T-helper 2 cell treated with Interferon-gamma antibody and Interleukin-4, amounts not matched to agents 5 μg/mL and 100 μg/mL, for 36 hours (primary cell): Measurements from ENCODE around the gene CCDC158.

Experiments
- DNase-seq: peaks from one replicate; pipeline ENCODE4 v3.0.0; 2021; ENCODE audit warnings: low spot score
- H3K27ac Mint-ChIP-seq: one replicate; pipeline ENCODE4 v1.8.0; 2021; ENCODE audit warnings: mild to moderate bottlenecking, mixed read lengths
- H3K27me3 Mint-ChIP-seq: one replicate; pipeline ENCODE4 v1.8.0; 2021; ENCODE audit warnings: low read depth, mixed read lengths
- H3K36me3 Mint-ChIP-seq: one replicate; pipeline ENCODE4 v1.8.0; 2021; ENCODE audit warnings: low read depth, mixed read lengths
- H3K4me1 Mint-ChIP-seq: one replicate; pipeline ENCODE4 v1.8.0; 2021; ENCODE audit warnings: low read depth, mixed read lengths
- H3K4me3 Mint-ChIP-seq: one replicate; pipeline ENCODE4 v1.8.0; 2022; ENCODE audit warnings: mild to moderate bottlenecking, moderate library complexity, mixed read lengths
- H3K9me3 Mint-ChIP-seq: one replicate; pipeline ENCODE4 v1.8.0; 2021; ENCODE audit warnings: mixed read lengths

Gene CCDC158

GRCh38 chr4:76334885-76335284 lies 86.1 kb downstream of the CCDC158 start:
- H3K36me3 Mint-ChIP-seq, result no peaks in the 10 kb centered on the region
- no peak for DNase-seq
- peaks cover 10% of the 10 kb centered on the region for H3K27me3 Mint-ChIP-seq
- no peaks in the 10 kb centered on the region for H3K9me3 Mint-ChIP-seq
- no peak overlapping the region for H3K27ac Mint-ChIP-seq
- no peak overlapping the region for H3K4me3 Mint-ChIP-seq
- no peaks in the 10 kb centered on the region for H3K4me1 Mint-ChIP-seq

GRCh38 chr4:76326515-76326914 lies 94.4 kb downstream of the CCDC158 start:
- Mint-ChIP-seq H3K27me3 (peaks cover 5% of the 10 kb centered on the region), H3K4me3 (no peak overlapping the region), H3K36me3 (no peaks in the 10 kb centered on the region), H3K4me1 (no peaks in the 10 kb centered on the region), H3K9me3 (peaks cover 27% of the 10 kb centered on the region), H3K27ac (no peak overlapping the region)
- DNase-seq, result no peak

- no peak overlapping the region for H3K27ac Mint-ChIP-seq
Measured at GRCh38 chr4:76325072-76325471, 95.9 kb downstream of the CCDC158 start.

GRCh38 chr4:76322236-76322635 lies 98.7 kb downstream of the CCDC158 start:
- H3K4me3 Mint-ChIP-seq, result no peak overlapping the region
- H3K4me1 Mint-ChIP-seq, result no peaks in the 10 kb centered on the region
- no peaks in the 10 kb centered on the region for H3K36me3 Mint-ChIP-seq
- no peak overlapping the region for H3K27ac Mint-ChIP-seq
- H3K9me3 Mint-ChIP-seq, result peaks cover 35% of the 10 kb centered on the region
- DNase-seq, result no peak
- H3K27me3 Mint-ChIP-seq, result no peaks in the 10 kb centered on the region

More at GRCh38 chr4:76325072-76325471, 95.9 kb downstream of the CCDC158 start:
- peaks cover 3% of the 10 kb centered on the region for H3K27me3 Mint-ChIP-seq
- no peaks in the 10 kb centered on the region for H3K4me1 Mint-ChIP-seq
- H3K36me3 Mint-ChIP-seq, result no peaks in the 10 kb centered on the region
- peaks cover 31% of the 10 kb centered on the region for H3K9me3 Mint-ChIP-seq
- no peak for DNase-seq
- no peak overlapping the region for H3K4me3 Mint-ChIP-seq

GRCh38 chr4:76316131-76316530 lies 104.8 kb downstream of the CCDC158 start:
- no peak overlapping the region for H3K4me3 Mint-ChIP-seq
- DNase-seq, result no peak
- H3K4me1 Mint-ChIP-seq, result no peaks in the 10 kb centered on the region
- peaks cover 41% of the 10 kb centered on the region for H3K9me3 Mint-ChIP-seq
- no peaks in the 10 kb centered on the region for H3K36me3 Mint-ChIP-seq
- H3K27me3 Mint-ChIP-seq, result peaks cover 8% of the 10 kb centered on the region
- no peak overlapping the region for H3K27ac Mint-ChIP-seq

- Mint-ChIP-seq H3K4me3 (no peak overlapping the region), H3K27me3 (peaks cover 13% of the 10 kb centered on the region), H3K4me1 (no peaks in the 10 kb centered on the region), H3K9me3 (peaks cover 40% of the 10 kb centered on the region), H3K27ac (no peak overlapping the region), H3K36me3 (no peaks in the 10 kb centered on the region)
- no peak for DNase-seq
Measured at GRCh38 chr4:76315267-76315918, 105.5 kb downstream of the CCDC158 start.

- Mint-ChIP-seq H3K36me3 (peaks cover 4% of the 10 kb centered on the region), H3K27ac (no peak overlapping the region), H3K9me3 (peaks cover 30% of the 10 kb centered on the region), H3K4me3 (no peak overlapping the region), H3K4me1 (no peaks in the 10 kb centered on the region), H3K27me3 (peaks cover 31% of the 10 kb centered on the region)
- no peak for DNase-seq
Measured at GRCh38 chr4:76313547-76313946, 107.4 kb downstream of the CCDC158 start.

- Mint-ChIP-seq H3K4me3 (no peak overlapping the region), H3K27me3 (peaks cover 37% of the 10 kb centered on the region), H3K36me3 (peaks cover 4% of the 10 kb centered on the region), H3K4me1 (no peaks in the 10 kb centered on the region), H3K9me3 (peaks cover 22% of the 10 kb centered on the region), H3K27ac (no peak overlapping the region)
- no peak for DNase-seq
Measured at GRCh38 chr4:76312457-76312856, 108.5 kb downstream of the CCDC158 start.

GRCh38 chr4:76311896-76312331 lies 109.0 kb downstream of the CCDC158 start:
- peaks cover 37% of the 10 kb centered on the region for H3K27me3 Mint-ChIP-seq

GRCh38 chr4:76310683-76311082 lies 110.3 kb downstream of the CCDC158 start:
- Mint-ChIP-seq H3K27ac (no peak overlapping the region), H3K4me3 (no peak overlapping the region), H3K9me3 (peaks cover 8% of the 10 kb centered on the region), H3K27me3 (peaks cover 35% of the 10 kb centered on the region), H3K36me3 (peaks cover 4% of the 10 kb centered on the region), H3K4me1 (peaks cover 2% of the 10 kb centered on the region)
- DNase-seq, result no peak

More at GRCh38 chr4:76311896-76312331, 109.0 kb downstream of the CCDC158 start:
- H3K36me3 Mint-ChIP-seq, result peaks cover 4% of the 10 kb centered on the region
- no peak for DNase-seq
- no peaks in the 10 kb centered on the region for H3K4me1 Mint-ChIP-seq
- H3K9me3 Mint-ChIP-seq, result peaks cover 18% of the 10 kb centered on the region
- H3K27ac Mint-ChIP-seq, result no peak overlapping the region
- no peak overlapping the region for H3K4me3 Mint-ChIP-seq

- Mint-ChIP-seq H3K27ac (no peak overlapping the region), H3K36me3 (peaks cover 4% of the 10 kb centered on the region), H3K9me3 (peaks cover 4% of the 10 kb centered on the region), H3K27me3 (peaks cover 38% of the 10 kb centered on the region), H3K4me3 (no peak overlapping the region), H3K4me1 (peaks cover 9% of the 10 kb centered on the region)
- DNase-seq, result no peak
Measured at GRCh38 chr4:76309939-76310550, 110.9 kb downstream of the CCDC158 start.

- H3K4me1 Mint-ChIP-seq, result peaks cover 15% of the 10 kb centered on the region
Measured at GRCh38 chr4:76308548-76308947, 112.4 kb downstream of the CCDC158 start.

GRCh38 chr4:76307660-76308014 lies 113.3 kb downstream of the CCDC158 start:
- no peak for DNase-seq
- no peaks in the 10 kb centered on the region for H3K9me3 Mint-ChIP-seq
- no peak overlapping the region for H3K27ac Mint-ChIP-seq
- H3K4me1 Mint-ChIP-seq, result peaks cover 21% of the 10 kb centered on the region
- H3K27me3 Mint-ChIP-seq, result peaks cover 42% of the 10 kb centered on the region
- peak overlapping the region; percentile 44 for H3K4me3 Mint-ChIP-seq
- H3K36me3 Mint-ChIP-seq, result peaks cover 4% of the 10 kb centered on the region

More at GRCh38 chr4:76308548-76308947, 112.4 kb downstream of the CCDC158 start:
- DNase-seq, result no peak
- Mint-ChIP-seq H3K4me3 (no peak overlapping the region), H3K27me3 (peaks cover 40% of the 10 kb centered on the region), H3K36me3 (peaks cover 4% of the 10 kb centered on the region), H3K27ac (no peak overlapping the region), H3K9me3 (no peaks in the 10 kb centered on the region)

- DNase-seq, result no peak
- Mint-ChIP-seq H3K36me3 (peaks cover 4% of the 10 kb centered on the region), H3K4me3 (peak overlapping the region; percentile 77), H3K27me3 (peaks cover 42% of the 10 kb centered on the region), H3K9me3 (no peaks in the 10 kb centered on the region), H3K4me1 (peaks cover 26% of the 10 kb centered on the region), H3K27ac (no peak overlapping the region)
Measured at GRCh38 chr4:76306882-76307659, 113.9 kb downstream of the CCDC158 start.
